CD4-positive, alpha-beta T cell treated with Interleukin-17A for 1 hour (primary cell): ENCODE measurements around the gene BAG1.
A peak's percentile ranks its signal among the peaks of the same experiment; 100 is the strongest.

Source experiments
- DNase-seq: peaks from one replicate; pipeline ENCODE4 v3.0.0-alpha.2; 2020

The BAG1 gene

GRCh38 chr9:33241298-33241697 is 23.2 kb downstream of the BAG1 start:
- DNase-seq, result no peak

GRCh38 chr9:33239921-33240320 is 24.6 kb downstream of the BAG1 start, which contains the start of gene SPINK4:
Gene SPINK4, plus strand, starts transcription at chr9:33240167. Its CDS starts 42 bp downstream, at chr9:33240209.
- no peak for DNase-seq

DNA sequence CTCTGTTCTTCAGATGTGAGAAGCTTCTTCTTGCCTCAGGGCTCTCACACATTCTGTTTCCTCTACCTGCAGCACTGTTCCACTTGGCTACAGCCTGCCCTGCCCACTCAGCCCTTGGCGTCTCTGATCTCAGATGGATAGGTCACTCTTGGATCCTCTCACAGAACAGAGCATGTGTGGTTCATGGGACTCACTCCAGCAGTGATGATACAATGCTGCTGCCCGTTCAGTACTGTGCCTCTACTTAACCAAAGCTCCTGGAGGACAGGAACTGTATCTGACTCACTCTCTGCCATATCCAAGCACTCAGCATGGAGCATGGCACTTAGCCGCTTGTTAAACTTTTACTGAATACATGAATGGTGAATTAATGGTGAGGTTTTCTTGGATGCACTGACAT is 27.9 kb downstream of the BAG1 start:
- DNase-seq, result no peak

- no peak for DNase-seq
Measured at GRCh38 chr9:33234511-33235467, 29.7 kb downstream of the BAG1 start.

- DNase-seq, result no peak
Measured at GRCh38 chr9:33233626-33234342, 30.7 kb downstream of the BAG1 start.

DNA sequence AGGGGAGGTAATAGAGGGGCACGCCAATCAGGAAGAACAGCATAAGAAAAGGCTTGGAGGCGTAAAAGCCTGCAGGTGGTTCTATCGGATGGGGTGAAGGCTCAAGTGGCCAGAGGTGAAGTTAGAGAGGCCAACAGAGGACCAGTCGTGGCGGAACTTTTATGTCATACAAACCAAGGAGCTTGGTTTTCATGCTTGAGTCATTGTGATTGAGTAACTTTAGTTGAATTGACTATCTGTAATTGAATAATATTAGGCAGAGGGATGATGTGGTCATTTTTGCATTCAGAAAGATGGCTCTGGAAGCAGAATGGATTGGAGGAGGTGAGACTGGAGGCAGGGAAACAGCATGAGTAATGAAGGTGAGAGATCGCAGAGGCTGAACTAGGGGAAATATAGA is 31.7 kb downstream of the BAG1 start:
- no peak for DNase-seq

DNA sequence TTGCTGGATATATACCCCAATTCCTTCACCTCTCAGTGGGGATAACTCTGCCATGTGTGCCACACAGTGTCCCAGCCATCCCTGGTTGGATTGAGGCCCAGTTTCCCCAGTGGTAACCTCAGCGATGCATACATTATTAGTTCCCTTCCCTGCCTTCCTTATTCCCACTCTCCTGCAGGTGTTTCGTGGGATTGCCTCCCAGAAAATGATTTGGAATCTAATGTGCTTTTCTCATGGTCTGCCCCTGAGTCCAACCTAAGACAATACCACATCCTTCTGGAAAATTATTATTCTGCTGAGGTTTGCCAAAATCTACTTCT is 32.9 kb downstream of the BAG1 start:
- DNase-seq, result no peak

- DNase-seq, result no peak
Measured at GRCh38 chr9:33230756-33231622, 33.5 kb downstream of the BAG1 start.

DNA sequence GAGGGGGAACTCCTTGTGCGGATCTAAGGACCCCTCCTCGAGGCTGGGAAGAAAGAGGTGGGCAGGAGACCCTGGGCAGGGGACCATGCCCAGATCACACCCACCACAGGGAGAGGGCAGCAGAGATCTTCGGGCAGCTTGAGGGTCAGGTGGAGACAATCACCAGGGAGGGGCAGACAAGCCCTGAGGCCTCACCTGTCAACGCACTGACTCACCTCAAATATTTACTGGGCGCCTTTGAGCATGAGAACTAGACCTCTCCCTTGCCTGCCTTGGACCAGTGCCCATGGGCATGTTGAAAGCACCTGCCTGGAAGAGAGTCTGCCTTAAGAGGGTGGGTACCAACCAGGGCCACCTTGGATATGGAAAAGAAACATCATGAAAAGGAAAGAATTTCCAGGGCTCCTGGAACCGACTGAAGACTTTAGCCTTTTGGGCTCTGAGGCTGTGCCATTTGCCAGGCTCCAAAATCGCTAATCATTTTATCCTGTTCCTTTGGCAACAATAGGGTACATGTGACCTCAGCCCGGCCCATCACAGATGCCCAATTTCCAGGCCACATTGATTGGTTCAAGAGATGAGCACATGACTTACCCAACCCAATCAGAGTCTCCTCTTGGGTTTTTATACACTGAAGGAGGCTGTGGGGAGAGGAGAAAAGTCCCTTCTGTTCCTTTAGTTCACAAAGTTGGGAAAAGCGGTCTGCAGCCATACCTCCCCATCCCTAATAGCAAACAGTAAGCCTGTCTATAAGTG is 35.0 kb downstream of the BAG1 start:
- DNase-seq, result no peak

- DNase-seq, result no peak
Measured at GRCh38 chr9:33228606-33229005, 35.9 kb downstream of the BAG1 start.

DNA sequence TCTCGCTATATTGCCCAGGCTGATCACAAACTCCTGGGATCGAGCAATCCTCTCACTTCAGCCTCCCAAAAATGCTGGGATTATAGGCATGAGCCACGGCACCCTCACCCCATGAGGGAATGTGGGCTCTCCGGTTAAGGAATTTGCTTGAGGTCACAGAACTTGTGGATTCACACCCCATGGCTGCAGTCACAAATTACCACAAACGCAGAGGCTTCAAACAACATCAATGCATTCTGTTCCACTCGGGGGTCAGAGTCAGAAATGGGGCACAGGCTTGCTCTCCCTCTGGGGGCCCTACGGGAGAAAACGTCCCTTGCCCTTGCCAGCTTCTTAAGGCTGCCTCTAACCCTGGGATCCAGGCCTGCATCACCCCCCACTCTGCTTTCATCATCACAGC is 36.8 kb downstream of the BAG1 start:
- DNase-seq, result no peak

GRCh38 chr9:33227008-33227398 is 37.5 kb downstream of the BAG1 start:
- DNase-seq, result peak; percentile 11

- DNase-seq, result peak; percentile 81
Measured at GRCh38 chr9:33225319-33226147, 39.0 kb downstream of the BAG1 start.

GRCh38 chr9:33223696-33224095 is 40.8 kb downstream of the BAG1 start:
- no peak for DNase-seq

DNA sequence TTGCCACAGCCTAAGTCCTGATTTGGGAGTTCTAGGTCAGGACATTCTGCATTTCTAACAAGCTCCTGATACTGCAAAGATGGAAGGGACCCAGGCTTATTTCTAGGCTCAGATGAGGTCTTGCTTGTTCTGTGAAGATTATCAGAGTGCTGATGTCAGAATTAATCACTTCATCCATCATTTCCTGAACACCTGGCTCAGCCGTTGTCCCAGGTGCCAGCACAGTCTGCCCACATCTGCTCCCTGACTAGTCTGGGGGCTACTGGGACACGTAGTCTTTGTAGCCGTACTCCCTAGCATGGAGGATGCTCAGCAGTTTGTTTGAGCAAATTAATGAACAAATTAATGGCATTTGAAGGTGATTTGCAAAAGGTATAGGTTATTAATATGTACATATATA is 42.5 kb downstream of the BAG1 start:
- DNase-seq, result no peak

- no peak for DNase-seq
Measured at GRCh38 chr9:33221568-33221884, 43.0 kb downstream of the BAG1 start.

DNA sequence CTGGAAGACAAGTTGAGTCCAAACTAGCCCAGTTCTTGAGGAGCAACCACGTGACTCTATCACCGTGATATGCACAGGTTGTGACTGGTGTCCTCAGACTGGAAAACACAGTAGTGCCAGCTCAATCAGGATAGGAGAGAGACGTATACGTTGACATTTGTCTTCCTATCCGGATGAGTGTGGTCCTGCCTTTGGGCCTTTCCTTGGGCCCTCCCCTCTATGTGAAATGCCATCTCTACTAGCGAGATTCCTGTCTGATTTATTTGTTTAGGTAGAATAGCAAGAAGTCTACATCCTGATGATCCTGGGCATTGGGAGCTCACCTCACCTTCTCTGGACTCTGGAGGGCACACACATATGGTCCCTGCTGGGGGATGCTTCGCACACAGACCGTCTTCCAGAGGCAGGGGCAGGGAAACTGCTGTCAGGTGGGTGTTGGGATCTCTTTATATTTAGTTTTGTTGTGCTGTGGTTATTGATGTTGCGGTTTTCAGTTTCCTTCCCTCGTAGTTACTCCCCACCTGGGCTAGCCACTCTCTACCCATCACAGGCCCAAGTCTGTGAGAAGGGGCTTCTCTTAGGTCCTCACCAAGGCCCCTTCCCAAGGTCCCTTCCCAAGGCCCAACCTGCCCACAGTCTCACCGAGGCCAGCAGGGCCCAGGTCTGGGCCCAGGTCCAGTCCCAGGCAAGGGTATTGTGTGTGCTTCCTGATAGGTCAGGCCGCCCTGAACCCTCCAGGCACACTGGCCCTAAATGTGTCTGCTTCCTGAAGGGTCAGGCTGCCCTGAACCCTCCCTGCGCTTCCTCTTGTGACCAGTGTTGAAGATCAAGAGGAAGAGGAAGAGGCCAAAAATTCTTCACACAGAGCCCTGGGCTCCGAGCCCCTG is 43.6 kb downstream of the BAG1 start:
- DNase-seq, result no peak

DNA sequence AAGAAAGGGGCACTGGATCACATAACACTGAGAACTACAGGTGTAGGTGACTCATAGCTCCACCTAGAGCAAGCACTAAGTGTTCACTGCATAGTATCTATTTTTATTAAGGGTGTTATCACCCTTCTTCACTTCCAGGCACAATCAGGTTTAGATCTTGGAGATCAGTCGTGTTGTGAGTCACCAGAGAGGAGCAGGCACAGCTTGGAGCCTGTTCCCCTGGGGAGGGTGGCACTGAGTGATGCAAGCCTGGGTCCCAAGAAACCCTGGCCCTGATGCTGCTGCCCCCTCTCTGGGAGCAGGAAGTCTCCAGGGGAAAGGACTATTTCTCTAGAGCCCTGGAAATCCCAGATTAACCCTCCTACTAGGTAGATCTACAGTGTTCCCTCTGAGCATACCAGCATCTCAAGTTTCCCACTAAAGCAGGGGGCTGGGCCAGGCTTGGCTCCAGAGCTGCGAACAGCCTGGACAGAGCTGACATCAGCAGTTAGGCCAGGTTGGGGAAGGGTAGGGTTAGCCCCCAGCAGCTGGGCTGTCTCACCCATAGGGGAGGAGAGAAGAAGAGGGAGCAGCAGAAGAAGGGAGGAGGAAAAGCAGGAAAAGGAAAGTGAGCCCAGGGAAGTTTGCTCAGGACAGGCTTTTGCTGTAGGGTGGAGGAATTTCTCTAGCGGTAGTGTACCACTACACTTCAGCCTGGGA is 52.7 kb downstream of the BAG1 start:
- DNase-seq, result no peak

DNA sequence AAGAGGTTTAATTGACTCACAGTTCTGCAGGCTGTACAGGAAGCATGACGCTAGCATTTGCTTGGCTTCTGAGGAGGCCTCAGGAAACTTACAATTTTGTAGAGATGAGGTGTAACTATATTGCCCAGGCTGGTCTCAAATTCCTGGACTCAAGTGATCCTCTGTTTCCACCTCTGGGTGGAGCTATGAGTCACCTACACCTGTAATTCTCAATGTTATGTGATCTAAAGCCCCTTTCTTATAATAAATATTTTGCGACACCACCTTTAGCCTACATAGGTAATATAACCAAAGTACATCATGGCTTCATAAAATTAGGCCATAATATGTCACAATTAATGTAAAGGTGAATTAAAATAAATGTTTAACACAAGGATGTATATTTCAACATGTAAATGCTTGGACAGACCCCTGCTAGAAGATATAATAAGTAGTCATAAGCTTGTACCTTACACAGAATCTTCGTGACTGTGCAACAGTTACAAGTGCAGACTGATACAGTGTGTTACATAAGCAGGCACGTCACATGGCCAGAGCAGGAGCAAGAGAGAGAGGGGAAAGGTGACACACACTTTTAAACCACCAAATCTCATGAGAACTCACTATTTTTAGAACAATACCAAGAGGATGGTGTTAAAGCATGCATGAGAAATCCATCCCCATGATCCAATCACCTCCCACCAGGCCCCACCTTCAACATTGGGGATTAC is 54.3 kb downstream of the BAG1 start:
- DNase-seq, result no peak
